GM21737 (cell line): ENCODE measurements around the gene EIF1AD.

ENCODE experiments used
- ATAC-seq: cut with Tn5 transposase; IDR thresholded peaks from one replicate; pipeline ENCODE4 v1.9.1; 2021; ENCODE audit warnings: mild to moderate bottlenecking, moderate library complexity; ENCODE audit not compliant: unreplicated experiment

Gene EIF1AD

GRCh38 chr11:66006134-66006890, 4.4 kb upstream of the EIF1AD start:
- ATAC-seq, result no peak

- no peak for ATAC-seq
These were observed 2.2 kb upstream of the EIF1AD start for GRCh38 chr11:66004186-66004585.

GRCh38 chr11:66003291-66003690, 1.3 kb upstream of the EIF1AD start:
- no peak for ATAC-seq

- peak; percentile 44 for ATAC-seq
These were observed 780 bp upstream of the EIF1AD start for GRCh38 chr11:66002648-66003225.

GRCh38 chr11:65997286-65997685, 4.7 kb downstream of the EIF1AD start:
- no peak for ATAC-seq

GRCh38 chr11:65992056-65992455, 9.9 kb downstream of the EIF1AD start:
- ATAC-seq, result no peak

- ATAC-seq, result peak; percentile 90
These were observed 13.0 kb downstream of the EIF1AD start for GRCh38 chr11:65988791-65989592.

- no peak for ATAC-seq
These were observed 14.6 kb downstream of the EIF1AD start for GRCh38 chr11:65987336-65987735.

- ATAC-seq, result no peak
These were observed 18.4 kb downstream of the EIF1AD start for GRCh38 chr11:65983589-65983987.

- ATAC-seq, result no peak
These were observed 19.0 kb downstream of the EIF1AD start for GRCh38 chr11:65982824-65983588.

GRCh38 chr11:65981972-65982823, 19.8 kb downstream of the EIF1AD start:
- no peak for ATAC-seq

- ATAC-seq, result no peak
These were observed 20.7 kb downstream of the EIF1AD start for GRCh38 chr11:65981101-65981740.

GRCh38 chr11:65979261-65979759, 22.6 kb downstream of the EIF1AD start:
- ATAC-seq, result no peak

GRCh38 chr11:65978391-65979238, 23.3 kb downstream of the EIF1AD start:
- no peak for ATAC-seq

- no peak for ATAC-seq
These were observed 24.2 kb downstream of the EIF1AD start for GRCh38 chr11:65977621-65978390.

- ATAC-seq, result no peak
These were observed 25.5 kb downstream of the EIF1AD start for GRCh38 chr11:65976216-65977176.

- ATAC-seq, result no peak
These were observed 26.2 kb downstream of the EIF1AD start for GRCh38 chr11:65975771-65976170.
